HUDEP-2 (cell line): ENCODE data around the gene GRAMD1C.
"Not testable (repeated sequence)": the region's sequence is repeated elsewhere in the genome, so short reads cannot be mapped to it uniquely, and the experiment has no call there.

Source experiments
- DNase-seq, 76 experiments: peaks; one replicate each; lab custom pipeline; 2025; ENCODE audit not compliant: unreplicated experiment in 76 of 76; lab: John Stamatoyannopoulos, UW

GRAMD1C gene

DNA sequence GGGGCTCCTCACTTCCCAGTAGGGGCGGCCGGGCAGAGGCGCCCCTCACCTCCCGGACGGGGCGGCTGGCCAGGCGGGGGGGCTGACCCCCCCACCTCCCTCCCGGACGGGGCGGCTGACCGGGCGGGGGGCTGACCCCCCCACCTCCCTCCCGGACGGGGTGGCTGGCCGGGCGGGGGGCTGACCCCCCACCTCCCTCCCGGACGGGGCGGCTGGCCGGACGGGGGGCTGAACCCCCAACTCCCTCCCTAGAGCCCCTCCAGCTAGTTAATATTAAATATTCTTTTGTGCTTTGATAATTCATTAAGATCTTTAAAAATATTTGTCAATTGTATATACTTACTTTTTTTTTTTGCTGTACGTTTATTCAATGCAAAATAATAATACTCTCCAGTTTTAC lies 11.3 kb downstream of the GRAMD1C start:
- DNase-seq: not testable (repeated sequence)

DNA sequence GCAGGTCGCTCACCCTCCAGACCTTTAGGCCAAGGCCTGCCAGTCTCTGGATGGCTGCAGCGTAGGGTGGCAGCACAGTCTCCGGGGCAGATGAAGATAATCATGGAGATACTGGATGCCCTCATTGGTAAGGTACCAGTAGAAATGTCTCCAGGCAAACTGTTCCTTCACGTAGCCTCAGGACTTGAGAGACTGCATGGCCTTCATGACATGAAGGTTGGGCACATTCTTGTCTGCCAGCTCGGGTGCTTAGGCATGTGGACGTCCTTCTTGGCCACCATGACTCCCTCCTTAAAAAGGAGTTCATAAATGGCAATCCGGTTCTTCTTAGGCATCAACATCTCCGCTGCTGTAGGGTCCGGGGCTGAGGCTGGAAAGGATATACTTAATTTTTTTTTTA lies 11.8 kb downstream of the GRAMD1C start:
- not testable (repeated sequence) for DNase-seq

DNA sequence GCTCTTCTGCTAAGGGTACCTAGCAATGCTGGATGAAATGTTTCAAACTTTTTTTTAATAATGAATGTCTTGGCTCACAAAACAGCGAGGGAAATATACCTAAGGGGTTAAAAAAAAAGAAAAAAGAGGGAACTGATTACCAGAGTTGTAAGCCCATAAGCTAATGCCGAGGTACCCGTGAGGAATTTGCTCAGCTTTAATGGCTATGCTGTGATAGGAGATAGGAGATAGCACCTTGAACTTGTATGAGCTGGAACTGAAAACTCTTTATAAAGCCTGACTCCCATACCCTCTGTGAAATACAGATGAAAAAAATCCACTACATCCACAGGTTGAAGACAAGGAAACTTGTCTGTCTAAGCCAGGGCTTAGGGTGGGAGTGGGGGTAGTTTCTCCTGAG lies 13.9 kb downstream of the GRAMD1C start:
- no peak for DNase-seq

DNA sequence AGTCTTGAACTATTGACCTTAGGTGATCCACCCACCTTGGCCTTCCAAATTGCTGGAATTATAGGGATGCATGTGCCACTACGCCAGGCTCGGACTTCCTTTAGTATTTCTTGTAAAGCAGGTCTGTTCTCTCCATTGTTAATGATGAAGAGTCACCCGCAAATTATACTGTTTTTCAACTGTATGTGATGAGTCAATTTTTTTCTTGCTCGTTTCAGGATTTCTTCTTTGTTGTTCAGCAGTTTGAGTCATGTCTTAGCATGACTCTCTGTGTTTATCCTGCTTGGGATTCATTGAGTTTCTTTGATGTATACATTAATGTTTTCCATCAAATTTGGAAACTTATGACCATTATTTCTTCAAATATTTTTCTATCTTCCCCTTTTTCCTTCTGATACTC lies 28.9 kb downstream of the GRAMD1C start:
- no peak for DNase-seq

DNA sequence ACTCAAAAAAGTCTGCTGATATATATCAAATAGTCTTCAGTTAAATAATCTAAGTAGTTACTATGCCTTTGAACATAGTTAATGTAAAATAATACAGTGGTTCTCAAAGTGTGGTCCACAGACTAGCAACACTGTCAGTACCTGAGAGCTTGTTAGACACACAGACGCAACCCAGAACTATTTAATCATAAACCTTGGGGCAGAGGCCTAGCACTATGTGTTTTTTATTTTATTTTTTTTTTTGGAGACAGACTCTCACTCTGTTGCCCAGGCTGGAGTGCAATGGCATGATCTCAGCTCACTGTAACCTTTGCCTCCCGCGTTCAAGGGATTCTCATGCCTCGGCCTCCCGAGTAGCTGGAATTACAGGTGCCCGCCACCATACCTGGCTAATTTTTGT lies 34.7 kb downstream of the GRAMD1C start:
- DNase-seq: no peak

DNA sequence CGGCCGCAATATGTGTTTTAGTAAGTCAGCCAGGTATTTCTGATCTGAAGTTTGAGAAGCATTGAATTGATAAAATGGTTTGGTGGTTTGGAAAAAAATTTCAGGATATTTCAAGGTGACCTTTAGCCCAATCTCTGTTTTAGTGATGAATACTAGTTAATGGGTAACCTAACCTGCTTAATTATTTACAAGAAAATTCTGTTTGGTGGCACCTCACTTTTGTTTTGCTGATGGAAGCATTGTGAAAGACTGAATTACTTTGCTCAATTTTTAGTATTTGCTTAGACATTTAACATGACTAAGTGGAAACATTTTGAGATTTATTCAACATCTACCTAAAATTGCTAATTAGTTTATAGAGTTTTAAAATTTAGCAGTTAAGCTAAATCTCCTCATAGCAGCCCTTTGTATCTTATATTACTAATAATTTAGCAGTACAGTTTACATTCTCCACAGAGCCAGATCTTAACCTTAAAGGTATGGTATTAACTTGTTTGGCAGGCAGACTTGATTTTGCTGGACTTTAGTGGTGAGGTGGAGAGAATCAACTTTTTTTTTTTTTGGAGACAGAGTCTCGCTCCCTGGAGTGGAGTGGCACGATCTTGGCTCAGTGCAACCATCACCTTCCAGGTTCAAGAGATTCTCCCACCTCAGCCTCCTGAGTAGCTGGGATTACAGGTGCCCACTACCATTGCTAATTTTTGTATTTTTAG lies 35.4 kb downstream of the GRAMD1C start:
- no peak for DNase-seq

GRCh38 chr3:113878403-113878802 lies 39.8 kb downstream of the GRAMD1C start:
- no peak for DNase-seq

GRCh38 chr3:113885050-113885449 lies 46.5 kb downstream of the GRAMD1C start:
- no peak for DNase-seq

GRCh38 chr3:113890256-113890900 lies 51.8 kb downstream of the GRAMD1C start:
- DNase-seq: peak in 2 of 76 experiments; percentile 4 to 6

GRCh38 chr3:113894927-113895326 lies 56.3 kb downstream of the GRAMD1C start:
- no peak for DNase-seq

GRCh38 chr3:113895964-113896363 lies 57.4 kb downstream of the GRAMD1C start:
- DNase-seq: no peak

DNA sequence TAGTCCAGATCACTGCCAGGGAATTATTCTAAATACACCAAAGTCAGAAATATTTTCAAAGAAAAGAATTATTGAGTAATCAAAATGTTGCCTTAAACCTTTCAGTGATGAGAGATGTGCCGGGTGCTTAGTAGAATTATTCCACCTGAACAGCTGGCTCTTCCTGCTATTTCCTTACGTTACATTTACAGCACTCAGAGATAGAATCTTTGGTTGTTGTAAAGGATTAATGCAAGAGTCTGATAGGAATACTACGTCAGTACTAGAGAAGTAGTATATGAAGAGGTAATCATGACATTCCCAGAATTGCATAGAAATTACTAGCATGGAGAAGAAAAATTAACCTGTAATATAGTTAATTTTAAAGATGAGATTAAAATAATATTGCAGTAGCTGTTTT lies 58.3 kb downstream of the GRAMD1C start:
- DNase-seq: no peak

GRCh38 chr3:113897373-113897777 lies 58.8 kb downstream of the GRAMD1C start:
- DNase-seq: no peak

- no peak for DNase-seq
These were observed 60.3 kb downstream of the GRAMD1C start for GRCh38 chr3:113898892-113899291.

GRCh38 chr3:113906568-113907140 lies 68.1 kb downstream of the GRAMD1C start:
- DNase-seq: no peak

DNA sequence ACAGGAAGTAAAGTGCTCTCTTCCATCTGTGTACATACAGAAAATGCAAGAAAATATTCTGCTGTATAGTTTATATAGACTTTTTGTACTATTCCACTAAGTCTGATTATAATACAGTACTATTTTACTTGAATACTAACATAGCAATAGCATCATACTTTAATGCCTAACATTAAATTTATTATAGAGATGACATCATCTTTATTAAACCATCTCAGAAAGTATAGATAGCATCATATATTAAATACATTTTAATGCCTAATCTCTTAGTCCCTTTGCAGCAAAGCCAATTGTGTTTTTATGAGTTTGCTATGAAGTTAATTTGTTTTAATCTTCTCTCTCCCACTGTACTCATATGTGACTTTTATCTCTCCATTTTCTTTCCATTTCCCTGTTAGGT lies 69.5 kb downstream of the GRAMD1C start:
- DNase-seq: no peak

GRCh38 chr3:113910966-113911365 lies 72.4 kb downstream of the GRAMD1C start:
- no peak for DNase-seq

- DNase-seq: peak in 7 of 76 experiments; percentile 4 to 31 (median 11)
These were observed 74.1 kb downstream of the GRAMD1C start for GRCh38 chr3:113912552-113913236.

- DNase-seq: no peak
These were observed 76.1 kb downstream of the GRAMD1C start for GRCh38 chr3:113914646-113915045.

DNA sequence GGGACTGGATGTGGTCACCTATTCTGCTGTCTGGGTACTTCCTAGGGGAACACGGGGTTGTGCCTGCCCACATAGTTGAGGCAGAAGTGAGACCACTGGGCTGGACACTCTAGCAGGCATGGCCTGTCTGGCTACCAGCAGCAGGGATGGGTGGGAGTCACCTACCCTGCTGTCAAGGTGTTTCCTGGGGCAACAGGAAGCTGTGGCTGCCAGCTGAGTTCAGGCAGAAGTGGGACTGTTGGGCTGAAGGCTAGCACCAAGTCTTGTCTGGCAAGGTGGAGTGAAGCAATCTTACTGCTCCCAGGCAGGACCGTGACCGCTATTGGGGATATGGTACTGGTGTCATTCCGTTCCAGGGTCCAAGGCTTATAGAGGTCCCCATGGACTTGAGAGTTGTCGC lies 89.0 kb downstream of the GRAMD1C start:
- DNase-seq: no peak

DNA sequence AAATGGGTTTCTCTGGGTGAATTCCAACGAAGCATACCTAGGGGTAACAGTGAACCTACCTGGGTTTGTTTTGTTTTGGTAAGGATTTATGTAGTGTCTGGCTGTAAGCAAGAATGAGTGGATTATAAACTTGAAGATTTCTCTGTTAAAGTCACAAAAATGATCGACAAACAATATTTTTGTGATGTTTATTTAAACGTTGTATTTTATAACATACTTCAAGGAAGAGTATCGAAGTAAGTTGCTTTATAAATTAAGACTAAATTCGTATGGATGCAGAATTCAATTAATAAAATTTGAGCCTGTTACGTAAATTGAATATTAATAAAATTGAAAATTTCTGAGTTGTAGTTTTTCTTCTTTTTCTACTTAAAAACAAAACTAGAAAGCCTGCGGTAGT lies 108.2 kb downstream of the GRAMD1C start:
- no peak for DNase-seq
